ENCODE results near the gene SOHLH1. TPM values are rescaled to one million over a fixed set of nuclear protein-coding genes. Genes with fewer than 3 reads are reported as not detected.

The SOHLH1 gene
- polyA plus RNA-seq, 2 of the 4 experiments (the other 2 are of a cell fraction), result not detected

- TF ChIP-seq CTCF (IDR thresholded peaks at IDR 0.05) (no peak), CBX2 (IDR thresholded peaks at IDR 0.05; ENCODE audit: borderline replicate concordance, low read depth) (no peak)
Measured at GRCh38 chr9:135697226-135697625, 2.1 kb downstream of the SOHLH1 start (continued).

- ATAC-seq (no peak), DNase-seq (ENCODE audit: low read depth in 1 of 2, low spot score in 1 of 2) (no peak), FAIRE-seq (no peak)
- H3K9me3 ChIP-seq, result no peaks in the 10 kb centered on the region
- ChIA-PET POLR2A (no interaction called here), CTCF (interaction anchor here (1.2 to 1.6 kb wide), 2 partner anchors 10 to 23 kb away, joined by 3 to 7 read pairs; no protein-coding TSS in a partner anchor)
- TF ChIP-seq MYC (IDR thresholded peaks at IDR 0.05; ENCODE audit: borderline replicate concordance, low read length) (no peak), RFX5 (IDR thresholded peaks at IDR 0.05) (no peak), ZSCAN20 (CRISPR knock-in tag; IDR thresholded peaks at IDR 0.05) (no peak), HOXA7 (CRISPR knock-in tag; IDR thresholded peaks at IDR 0.05) (no peak), ZC3H11A (IDR thresholded peaks at IDR 0.05) (no peak), JUNB (IDR thresholded peaks at IDR 0.05) (no peak), CBX2 (IDR thresholded peaks at IDR 0.05; ENCODE audit: borderline replicate concordance, low read depth) (no peak), NPAS2 (CRISPR knock-in tag; IDR thresholded peaks at IDR 0.05; ENCODE audit: borderline replicate concordance) (no peak), RARB (CRISPR knock-in tag; IDR thresholded peaks at IDR 0.05) (no peak), REST (IDR thresholded peaks at IDR 0.05) (no peak), NFE2L2 (conservative IDR thresholded peaks at IDR 0.05; ENCODE audit: low read length) (no peak), FOXS1 (CRISPR knock-in tag; IDR thresholded peaks at IDR 0.05) (no peak), FOSB (CRISPR knock-in tag; IDR thresholded peaks at IDR 0.05) (no peak), RAD21 (conservative IDR thresholded peaks at IDR 0.05 in 1 of 2, IDR thresholded peaks at IDR 0.05 in 1 of 2) (no peak), FOSL2 (IDR thresholded peaks at IDR 0.05) (no peak), FOSL2 (CRISPR knock-in tag; IDR thresholded peaks at IDR 0.05) (no peak), MAFK (IDR thresholded peaks at IDR 0.05; ENCODE audit: partially characterized antibody) (no peak), TFCP2L1 (CRISPR knock-in tag; IDR thresholded peaks at IDR 0.05) (no peak)
- WGBS (ENCODE audit: missing lambda C conversion rate), result 61% methylated on average over 8 of the region's 16 CpGs
- peaks cover 5% of the 10 kb centered on the region; the same call in 1 of the 3 replicates for H3K4me1 ChIP-seq
- no peak overlapping the region for H3K4me2 ChIP-seq
- no peak overlapping the region for H3K27ac ChIP-seq
- H3K4me3 ChIP-seq, result no peak overlapping the region
Measured at GRCh38 chr9:135696446-135696845, 2.8 kb downstream of the SOHLH1 start.

GRCh38 chr9:135695642-135696041 is 3.6 kb downstream of the SOHLH1 start:
- FAIRE-seq, result no peak
- POLR2A ChIA-PET, result no interaction called here
- no peak for TF ChIP-seq TFCP2L1 (CRISPR knock-in tag; IDR thresholded peaks at IDR 0.05)
- CTCF ChIA-PET, result interaction anchor here (1.1 to 1.6 kb wide), 3 partner anchors 11 to 73 kb away, joined by 3 to 7 read pairs (median 4); no protein-coding TSS in a partner anchor
- ATAC-seq, result no peak
- Histone ChIP-seq H3K27ac (no peak overlapping the region), H3K4me1 (peaks cover 4% of the 10 kb centered on the region; the same call in 1 of the 3 replicates), H3K9me3 (no peaks in the 10 kb centered on the region), H3K4me2 (no peak overlapping the region), H3K4me3 (no peak overlapping the region)
- 81% methylated on average over 6 of the region's 12 CpGs for WGBS (ENCODE audit: missing lambda C conversion rate)
- no peak for DNase-seq (ENCODE audit: low read depth in 1 of 2, low spot score in 1 of 2)

Measured in A549 (cell line).